ENCODE data around the gene MACROD2. TPM values are rescaled to one million over a fixed set of nuclear protein-coding genes. Genes with fewer than 3 reads are reported as not detected.

The MACROD2 gene
- total RNA-seq, 4 donors from 2014 or later: 4.6 to 33.0 (median 8.3) TPM

DNA sequence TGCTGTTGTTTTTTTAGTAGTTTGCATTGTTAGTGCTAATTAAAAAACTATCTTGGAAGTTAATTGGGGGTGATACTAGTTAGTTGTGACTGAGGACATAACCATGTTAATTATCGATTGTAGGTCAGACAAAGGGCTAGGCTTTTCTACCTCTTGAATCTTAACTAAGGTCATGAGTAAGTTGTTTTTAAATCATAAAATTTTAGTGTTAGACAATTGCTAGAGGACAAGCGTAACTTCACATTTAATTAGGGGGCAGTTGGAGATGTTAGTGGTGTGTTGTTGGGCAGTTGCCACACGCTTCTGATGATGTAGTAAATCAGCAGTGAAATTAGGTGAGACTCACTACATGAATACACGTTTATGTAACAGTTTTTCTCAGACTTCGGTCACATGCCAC lies 961.2 kb downstream of the MACROD2 start:
- intact Hi-C loops (cut with DNase I; ENCODE audit: low total_unique reads) (no loop called here), in situ Hi-C loops (cut with MboI; ENCODE audit: low pct_ligation_motif_present in 1 of 4, low pct_unique_long_range_greater_than_20kb in 1 of 4, low sequenced_read_pairs in 3 of 4) (no loop called here)
- Histone ChIP-seq H3K27me3 (no peaks in the 10 kb centered on the region), H3K4me3 (no peak overlapping the region), H3K4me1 (peaks cover 0 to 11% (median 0%) of the 10 kb centered on the region in 4 donors), H3K27ac (no peak overlapping the region), H3K9me3 (no peaks in the 10 kb centered on the region), H3K36me3 (no peaks in the 10 kb centered on the region)
- TF ChIP-seq POLR2A (IDR thresholded peaks at IDR 0.05) (no peak), POLR2AphosphoS5 (IDR thresholded peaks at IDR 0.05) (no peak), EP300 (IDR thresholded peaks at IDR 0.05; ENCODE audit: low read depth) (no peak)
- TF ChIP-seq, protein P1, sequence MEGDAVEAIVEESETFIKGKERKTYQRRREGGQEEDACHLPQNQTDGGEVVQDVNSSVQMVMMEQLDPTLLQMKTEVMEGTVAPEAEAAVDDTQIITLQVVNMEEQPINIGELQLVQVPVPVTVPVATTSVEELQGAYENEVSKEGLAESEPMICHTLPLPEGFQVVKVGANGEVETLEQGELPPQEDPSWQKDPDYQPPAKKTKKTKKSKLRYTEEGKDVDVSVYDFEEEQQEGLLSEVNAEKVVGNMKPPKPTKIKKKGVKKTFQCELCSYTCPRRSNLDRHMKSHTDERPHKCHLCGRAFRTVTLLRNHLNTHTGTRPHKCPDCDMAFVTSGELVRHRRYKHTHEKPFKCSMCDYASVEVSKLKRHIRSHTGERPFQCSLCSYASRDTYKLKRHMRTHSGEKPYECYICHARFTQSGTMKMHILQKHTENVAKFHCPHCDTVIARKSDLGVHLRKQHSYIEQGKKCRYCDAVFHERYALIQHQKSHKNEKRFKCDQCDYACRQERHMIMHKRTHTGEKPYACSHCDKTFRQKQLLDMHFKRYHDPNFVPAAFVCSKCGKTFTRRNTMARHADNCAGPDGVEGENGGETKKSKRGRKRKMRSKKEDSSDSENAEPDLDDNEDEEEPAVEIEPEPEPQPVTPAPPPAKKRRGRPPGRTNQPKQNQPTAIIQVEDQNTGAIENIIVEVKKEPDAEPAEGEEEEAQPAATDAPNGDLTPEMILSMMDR (IDR thresholded peaks at IDR 0.05): no peak
- no peak for DNase-seq
- 33 to 46% methylated on average over 5 of the region's 5 CpGs for WGBS, 2 donors (ENCODE audit: low coverage in 1 of 2)

DNA sequence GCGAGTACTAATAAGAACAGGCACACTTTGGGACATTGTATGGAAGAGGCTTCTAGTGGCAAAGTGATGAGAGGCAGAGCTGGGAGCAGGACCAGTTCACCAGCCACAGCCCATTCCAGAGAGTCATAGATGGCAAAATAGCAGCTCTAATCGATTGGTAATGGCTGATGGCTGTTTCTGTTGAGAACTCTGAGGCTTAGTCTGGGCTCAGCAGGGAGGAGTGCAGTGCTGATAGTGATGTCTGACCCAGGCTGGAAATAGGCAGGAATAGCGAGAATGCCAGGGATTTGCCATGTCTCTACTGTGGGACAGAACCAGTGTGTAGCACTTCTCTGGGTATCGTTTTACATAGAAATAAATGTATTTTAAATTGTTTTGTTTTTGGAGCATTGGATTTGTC lies 962.1 kb downstream of the MACROD2 start:
- 85 to 96% methylated on average over 3 to 4 of the region's 4 CpGs for WGBS, 2 donors (ENCODE audit: low coverage in 1 of 2)

DNA sequence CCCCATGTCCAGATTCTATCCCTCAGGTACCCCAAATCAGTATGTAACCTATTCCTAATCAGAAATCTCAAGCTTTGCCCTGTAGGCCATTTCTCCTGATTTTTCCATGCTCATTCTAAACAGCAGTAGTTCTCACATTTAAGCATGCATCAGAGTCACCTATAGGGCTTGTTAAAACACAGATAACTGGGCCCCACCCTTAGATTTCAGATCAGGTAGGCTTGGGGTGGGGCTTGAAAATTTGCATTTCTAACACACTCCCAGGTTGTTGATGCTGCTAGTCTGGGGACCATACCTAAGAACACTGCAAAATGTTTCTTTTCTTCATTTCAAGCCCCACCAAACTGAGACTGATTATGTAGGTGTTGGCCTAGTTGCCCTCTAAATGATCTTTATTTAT lies 963.3 kb downstream of the MACROD2 start:
- Histone ChIP-seq H3K9me3 (no peaks in the 10 kb centered on the region), H3K27ac (no peak overlapping the region), H3K4me3 (no peak overlapping the region), H3K36me3 (no peaks in the 10 kb centered on the region), H3K4me1 (peaks cover 0 to 11% (median 0%) of the 10 kb centered on the region in 4 donors), H3K27me3 (no peaks in the 10 kb centered on the region)
- intact Hi-C loops (cut with DNase I; ENCODE audit: low total_unique reads): no loop called here
- in situ Hi-C loops (cut with MboI; ENCODE audit: low pct_ligation_motif_present in 1 of 4, low pct_unique_long_range_greater_than_20kb in 1 of 4, low sequenced_read_pairs in 3 of 4): no loop called here
- DNase-seq: no peak
- TF ChIP-seq, protein P1 (IDR thresholded peaks at IDR 0.05): no peak
- no peak for TF ChIP-seq POLR2AphosphoS5 (IDR thresholded peaks at IDR 0.05)
- no peak for TF ChIP-seq EP300 (IDR thresholded peaks at IDR 0.05; ENCODE audit: low read depth)
- TF ChIP-seq POLR2A (IDR thresholded peaks at IDR 0.05): no peak

More for the DNA sequence above, 962.1 kb downstream of the MACROD2 start:
- Histone ChIP-seq H3K4me3 (no peak overlapping the region), H3K27me3 (no peaks in the 10 kb centered on the region), H3K36me3 (no peaks in the 10 kb centered on the region), H3K9me3 (no peaks in the 10 kb centered on the region), H3K4me1 (peaks cover 0 to 11% (median 0%) of the 10 kb centered on the region in 4 donors), H3K27ac (no peak overlapping the region)
- in situ Hi-C loops (cut with MboI; ENCODE audit: low pct_ligation_motif_present in 1 of 4, low pct_unique_long_range_greater_than_20kb in 1 of 4, low sequenced_read_pairs in 3 of 4) (no loop called here), intact Hi-C loops (cut with DNase I; ENCODE audit: low total_unique reads) (no loop called here)
- TF ChIP-seq POLR2A (IDR thresholded peaks at IDR 0.05) (no peak), POLR2AphosphoS5 (IDR thresholded peaks at IDR 0.05) (no peak), EP300 (IDR thresholded peaks at IDR 0.05; ENCODE audit: low read depth) (no peak)
- TF ChIP-seq, protein P1 (IDR thresholded peaks at IDR 0.05): no peak
- no peak for DNase-seq

DNA sequence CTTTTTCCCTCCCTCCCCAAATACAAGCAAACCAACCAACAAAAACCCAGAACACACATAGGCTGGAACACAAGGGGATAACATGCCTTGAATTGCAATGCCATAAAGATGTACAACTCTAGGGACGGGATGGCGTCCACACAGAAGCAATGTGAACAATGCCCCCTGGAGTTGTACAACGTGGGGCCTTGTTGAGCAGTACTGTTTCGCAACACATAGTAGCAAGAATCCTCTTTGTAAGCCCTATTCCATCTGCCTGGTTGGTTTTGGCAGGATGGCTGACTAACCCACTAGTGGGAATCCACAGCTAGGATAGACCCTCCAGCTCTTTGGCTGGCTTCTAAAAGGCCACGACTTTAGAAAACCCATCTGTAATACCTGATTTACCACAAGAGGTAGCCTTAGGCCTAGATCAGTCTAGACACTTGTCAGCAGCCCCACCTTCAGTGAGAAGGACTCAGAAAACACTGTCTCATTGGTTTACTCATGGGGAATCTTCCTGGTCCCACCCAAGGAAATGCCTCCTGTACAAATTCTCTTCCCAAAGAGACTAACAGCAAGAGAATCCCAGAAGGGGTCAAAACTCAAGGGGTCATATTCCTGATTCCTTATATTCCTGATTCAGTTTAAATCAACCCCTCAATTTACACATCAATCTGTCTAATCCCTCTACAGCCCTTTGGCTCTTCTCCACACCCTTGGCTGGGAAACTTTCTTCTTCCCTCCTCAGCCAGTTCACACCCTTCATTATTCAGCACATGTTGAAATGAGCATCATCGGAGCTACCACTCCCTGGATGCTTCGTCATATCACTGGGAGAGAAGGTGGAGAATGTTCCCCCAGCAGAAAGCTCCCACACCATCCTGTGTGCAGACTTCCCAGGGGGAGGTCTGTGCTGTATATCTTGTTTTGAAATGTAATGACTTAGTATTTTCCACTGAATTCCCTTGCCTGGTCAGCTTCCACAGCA lies 964.5 kb downstream of the MACROD2 start:
- H3K4me3 ChIP-seq: no peak overlapping the region
- DNase-seq: no peak
- WGBS, 2 donors (ENCODE audit: low coverage in 1 of 2): 93 to 94% methylated on average over 6 to 7 of the region's 7 CpGs
- no peaks in the 10 kb centered on the region for H3K9me3 ChIP-seq
- intact Hi-C loops (cut with DNase I; ENCODE audit: low total_unique reads) (no loop called here), in situ Hi-C loops (cut with MboI; ENCODE audit: low pct_ligation_motif_present in 1 of 4, low pct_unique_long_range_greater_than_20kb in 1 of 4, low sequenced_read_pairs in 3 of 4) (no loop called here)
- no peaks in the 10 kb centered on the region for H3K27me3 ChIP-seq
- H3K27ac ChIP-seq: no peak overlapping the region
- peaks cover 0 to 11% (median 0%) of the 10 kb centered on the region in 4 donors for H3K4me1 ChIP-seq
- no peaks in the 10 kb centered on the region for H3K36me3 ChIP-seq
- TF ChIP-seq POLR2A (IDR thresholded peaks at IDR 0.05) (no peak), EP300 (IDR thresholded peaks at IDR 0.05; ENCODE audit: low read depth) (no peak), POLR2AphosphoS5 (IDR thresholded peaks at IDR 0.05) (no peak)
- TF ChIP-seq, protein P1 (IDR thresholded peaks at IDR 0.05): no peak
